GM18907 (cell line): ENCODE measurements around the gene NXN.
"Not testable (repeated sequence)": the region's sequence is repeated elsewhere in the genome, so short reads cannot be mapped to it uniquely, and the experiment has no call there.

Experiments
- ATAC-seq: cut with Tn5 transposase; IDR thresholded peaks from one replicate; pipeline ENCODE4 v1.9.1; 2021; ENCODE audit warnings: mild to moderate bottlenecking, moderate library complexity; ENCODE audit not compliant: unreplicated experiment

NXN gene

DNA sequence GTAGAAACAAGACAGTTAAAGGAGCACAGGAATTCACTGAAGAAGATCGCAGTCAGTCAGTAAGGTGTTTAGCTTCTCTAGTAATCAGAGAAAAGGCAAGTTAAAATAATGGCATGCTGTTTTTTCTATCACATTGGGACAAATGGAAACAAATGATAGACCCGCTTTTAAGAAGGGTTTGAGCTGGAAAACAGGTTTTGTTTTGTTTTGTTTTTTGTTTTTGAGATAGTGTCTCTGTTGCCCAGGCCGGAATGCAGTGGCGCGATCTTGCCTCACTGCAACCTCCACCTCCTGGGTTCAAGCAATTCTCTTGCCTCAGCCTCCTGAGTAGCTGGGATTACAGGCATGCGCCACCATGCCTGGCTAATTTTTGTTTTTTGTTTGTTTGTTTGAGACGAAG is 193.7 kb downstream of the NXN start:
- not testable (repeated sequence) for ATAC-seq

DNA sequence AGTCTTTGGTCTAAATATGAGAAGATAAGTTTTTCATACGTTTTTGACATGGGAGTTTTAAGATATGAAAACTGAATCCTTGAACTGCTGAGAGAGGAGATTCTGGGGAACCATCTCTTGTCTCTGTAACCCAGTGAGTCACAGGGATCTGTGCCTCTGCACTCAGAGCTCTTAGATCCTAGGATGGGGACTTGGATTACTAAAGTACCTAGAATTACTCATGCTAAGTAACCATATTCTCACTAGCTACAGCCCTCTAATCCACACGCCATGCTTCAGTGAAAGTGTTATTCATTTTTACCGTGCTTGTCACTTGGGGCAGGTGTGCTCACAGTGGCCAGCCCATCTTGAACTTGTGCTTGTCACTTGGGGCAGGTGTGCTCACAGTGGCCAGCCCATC is 195.4 kb downstream of the NXN start:
- ATAC-seq: no peak

DNA sequence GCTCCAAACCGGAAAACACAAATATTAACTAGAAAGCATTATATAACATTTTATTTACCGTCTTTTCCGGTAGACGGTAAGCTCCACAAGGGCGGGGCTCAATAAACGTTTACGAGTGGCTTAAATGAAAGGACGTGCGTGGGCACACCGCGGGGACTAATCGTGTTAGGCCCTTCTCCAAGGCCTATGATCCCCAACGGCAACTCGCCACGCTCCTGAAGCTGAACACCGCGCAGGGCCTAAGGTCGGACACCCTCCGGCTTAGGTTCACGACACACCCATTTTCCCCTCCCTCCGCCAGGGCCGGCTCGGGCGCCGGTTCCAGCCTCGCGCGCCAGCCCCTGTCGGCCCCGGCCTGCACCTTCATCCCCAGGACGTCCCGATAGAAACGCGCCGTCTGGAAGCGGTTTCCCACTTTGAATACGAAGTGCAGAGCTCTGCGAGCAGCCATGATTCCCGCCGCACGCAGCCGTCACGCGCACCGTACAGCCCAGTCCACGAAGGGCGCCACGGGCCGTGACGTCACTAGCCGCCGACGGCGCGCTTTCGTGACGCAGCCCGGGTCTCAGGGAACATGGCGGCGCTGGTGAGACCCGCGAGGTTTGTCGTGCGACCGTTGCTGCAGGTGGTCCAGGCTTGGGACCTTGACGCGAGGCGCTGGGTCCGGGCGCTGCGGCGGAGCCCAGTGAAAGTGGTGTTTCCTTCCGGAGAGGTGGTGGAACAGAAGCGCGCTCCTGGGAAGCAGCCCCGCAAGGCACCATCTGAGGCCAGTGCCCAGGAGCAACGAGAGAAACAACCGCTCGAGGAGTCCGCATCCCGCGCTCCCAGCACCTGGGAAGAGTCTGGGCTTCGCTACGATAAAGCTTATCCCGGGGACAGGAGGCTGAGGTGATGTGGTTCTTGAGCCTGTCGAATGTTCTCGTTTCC is 197.5 kb downstream of the NXN start, which contains the start of the genes GLOD4 and MRM3:
Gene GLOD4 (minus strand): TSS at position 476 of the 927 bp plus-strand sequence. CDS start 25 bp downstream, at position 451.
Gene MRM3 (plus strand): TSS at position 549 of the 927 bp plus-strand sequence. CDS start 26 bp downstream, at position 575.
- peak; percentile 84 for ATAC-seq

DNA sequence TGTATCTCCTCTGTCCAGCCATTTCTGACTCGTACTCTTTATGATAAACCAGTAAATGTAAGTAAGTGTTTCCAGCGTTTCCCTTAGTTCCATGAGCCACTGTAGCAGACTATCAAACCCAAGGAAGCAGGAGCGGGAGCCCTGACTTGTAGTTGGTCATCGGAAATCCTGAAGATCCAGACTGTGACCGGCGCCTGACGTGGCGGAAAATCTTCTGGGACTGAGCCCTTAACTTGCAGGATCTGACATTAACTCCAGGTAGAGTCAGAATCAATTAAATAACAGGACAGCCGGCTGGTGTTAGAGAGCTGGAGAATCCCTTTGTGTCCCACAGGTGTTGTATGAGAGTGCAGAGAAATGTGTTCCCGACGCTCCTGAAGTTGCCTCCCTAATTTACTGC is 201.5 kb downstream of the NXN start:
- ATAC-seq: no peak

DNA sequence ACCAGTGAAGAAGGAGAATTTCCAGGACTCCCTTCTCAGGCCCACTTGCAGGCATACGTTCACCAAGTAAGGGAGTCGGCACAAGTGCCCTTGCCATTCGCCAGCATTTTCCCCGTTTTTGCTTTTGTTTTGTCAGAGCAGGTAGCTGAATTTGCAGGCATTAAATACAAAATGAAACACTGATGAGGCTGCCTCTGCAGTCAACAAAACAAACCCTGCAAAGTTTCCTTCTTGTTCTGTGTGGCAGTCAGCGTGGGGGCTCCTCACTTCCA is 205.3 kb downstream of the NXN start:
- ATAC-seq: no peak

DNA sequence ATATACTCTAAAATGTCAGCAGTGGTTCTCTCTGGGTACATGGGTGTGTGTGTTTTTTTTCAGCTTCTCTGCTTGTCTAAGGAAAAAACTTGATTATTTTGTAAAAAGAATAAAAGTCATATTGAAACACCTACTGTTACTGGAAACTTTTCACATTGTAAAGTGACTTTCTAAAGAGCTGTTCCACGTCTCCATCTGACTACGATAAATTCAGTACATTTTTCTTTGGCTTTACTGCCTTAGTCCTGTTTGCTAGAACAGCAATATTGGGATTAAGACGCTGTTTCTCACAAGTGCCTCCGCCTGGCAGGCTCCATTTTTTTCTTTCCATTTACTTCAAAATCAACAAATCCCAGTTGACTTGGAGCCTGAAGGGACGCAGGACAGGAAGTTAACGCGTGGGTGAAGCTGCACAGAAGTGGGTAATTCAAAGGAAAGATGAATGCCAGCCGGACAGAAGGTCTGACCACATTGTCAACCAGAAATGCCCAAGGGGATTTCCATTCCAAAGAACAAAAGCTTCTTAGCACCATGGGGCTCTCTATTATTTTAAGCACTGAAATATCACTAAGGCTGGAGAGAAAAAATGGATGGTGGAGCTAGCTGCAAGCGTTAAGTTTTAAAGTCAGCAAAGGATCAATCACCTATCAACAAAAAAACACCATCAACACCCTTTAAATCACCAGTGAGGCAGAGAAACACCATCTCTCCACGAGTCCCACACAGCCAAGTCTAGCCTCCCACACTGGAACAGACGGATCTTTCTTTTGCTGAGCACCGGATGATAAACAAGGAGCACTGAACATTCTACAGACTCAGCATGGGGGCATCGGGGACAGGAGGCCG is 205.9 kb downstream of the NXN start:
- no peak for ATAC-seq

DNA sequence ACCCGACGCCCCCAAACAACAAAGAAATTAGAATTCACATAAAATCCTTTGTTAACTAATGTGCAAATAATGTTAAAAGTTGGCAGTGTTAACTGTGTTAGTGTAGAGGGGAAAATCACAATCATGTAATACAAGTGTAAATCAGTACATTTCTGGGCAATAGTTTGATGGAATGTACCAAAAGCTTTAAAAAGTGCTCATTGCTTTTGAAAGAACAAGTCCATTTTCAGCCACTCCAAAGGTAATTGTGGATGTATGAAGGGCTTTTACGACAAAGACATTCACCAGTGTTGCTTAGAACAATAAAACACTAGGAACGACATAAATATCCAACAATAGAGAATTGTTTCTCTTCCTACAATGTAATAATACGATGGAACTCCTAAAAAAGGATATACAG is 206.6 kb downstream of the NXN start:
- no peak for ATAC-seq

DNA sequence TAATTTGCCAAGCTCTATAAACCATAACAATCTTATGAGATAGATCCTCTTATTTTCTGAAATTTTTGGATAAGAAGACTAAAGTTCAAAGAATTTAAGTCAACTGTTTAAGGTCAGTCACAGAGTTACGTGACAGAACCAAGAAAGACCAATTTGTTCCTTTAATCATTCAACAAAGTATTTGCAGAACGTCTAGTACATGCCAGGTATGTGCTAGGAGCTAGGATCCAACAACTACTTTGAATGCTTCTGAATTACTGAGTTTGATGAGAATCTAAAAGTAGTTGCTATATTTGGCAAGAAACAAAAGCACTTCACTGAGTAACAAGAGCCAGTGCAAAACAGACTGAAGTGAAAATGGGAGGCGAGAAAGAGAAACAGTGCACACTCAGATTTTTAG is 212.5 kb downstream of the NXN start:
- ATAC-seq: no peak

DNA sequence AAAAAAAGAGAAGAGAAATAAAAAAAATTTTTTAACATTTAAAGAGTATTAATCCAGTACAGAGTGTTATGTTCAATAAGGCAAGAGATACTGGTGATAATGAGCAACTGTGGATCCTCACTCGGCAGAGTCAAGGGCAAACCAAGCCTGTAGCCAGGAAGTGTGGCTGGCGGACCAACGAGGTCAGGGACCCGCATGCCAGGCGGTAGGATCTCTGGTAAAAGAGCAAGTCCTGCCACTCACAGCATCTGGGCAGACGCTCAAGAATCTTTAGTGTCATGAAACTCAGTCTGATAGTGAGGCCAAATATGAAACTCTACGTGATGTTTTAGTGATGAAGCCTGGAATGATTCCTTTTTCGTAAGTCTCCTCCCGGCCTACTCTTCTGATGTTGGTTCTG is 219.2 kb downstream of the NXN start:
- no peak for ATAC-seq

DNA sequence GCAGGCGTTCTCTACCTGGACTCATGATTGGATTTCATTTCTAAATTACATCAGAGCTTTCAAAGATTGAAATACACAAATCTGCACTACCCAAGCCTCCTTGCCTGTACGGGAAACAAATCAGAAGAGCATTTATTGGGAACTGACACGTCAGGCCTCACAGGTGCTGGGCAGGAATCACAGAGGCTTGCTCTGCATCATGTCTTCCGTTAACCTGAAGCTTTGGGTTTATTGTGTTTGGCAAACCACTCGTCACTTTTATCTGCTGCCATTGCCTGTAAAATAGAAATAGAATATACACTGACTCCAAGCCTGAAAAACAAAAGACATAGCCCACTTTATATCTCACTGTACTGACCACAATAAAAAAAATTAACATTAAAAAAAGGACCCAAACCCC is 219.6 kb downstream of the NXN start:
- ATAC-seq: no peak

DNA sequence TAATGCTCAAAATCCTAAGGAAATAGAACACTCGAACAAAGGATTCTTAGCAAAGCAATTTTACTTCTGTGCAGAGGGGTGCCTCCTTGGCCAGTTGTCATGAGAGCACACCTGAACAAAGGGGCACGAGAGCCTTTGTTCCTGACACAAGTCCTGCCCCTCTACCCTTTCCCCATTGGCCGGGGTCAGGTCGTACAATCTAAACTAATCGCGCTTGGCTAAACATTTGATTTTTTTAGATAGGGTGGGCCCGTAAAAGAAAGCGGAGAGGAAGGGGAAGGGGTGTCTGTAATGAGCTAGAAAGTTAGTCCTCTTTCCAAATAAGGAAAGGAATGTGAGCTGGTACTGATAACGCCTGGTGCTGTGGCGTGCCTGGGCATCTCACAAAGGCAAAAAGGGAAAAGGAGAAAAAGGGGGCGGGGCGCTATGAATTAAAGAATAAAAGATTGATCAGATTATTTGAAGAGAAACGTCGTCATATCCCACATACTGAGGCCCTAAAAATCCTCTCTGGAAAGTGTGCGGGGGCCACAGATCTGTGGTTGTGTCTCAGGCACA is 223.5 kb downstream of the NXN start:
- ATAC-seq: not testable (repeated sequence)

DNA sequence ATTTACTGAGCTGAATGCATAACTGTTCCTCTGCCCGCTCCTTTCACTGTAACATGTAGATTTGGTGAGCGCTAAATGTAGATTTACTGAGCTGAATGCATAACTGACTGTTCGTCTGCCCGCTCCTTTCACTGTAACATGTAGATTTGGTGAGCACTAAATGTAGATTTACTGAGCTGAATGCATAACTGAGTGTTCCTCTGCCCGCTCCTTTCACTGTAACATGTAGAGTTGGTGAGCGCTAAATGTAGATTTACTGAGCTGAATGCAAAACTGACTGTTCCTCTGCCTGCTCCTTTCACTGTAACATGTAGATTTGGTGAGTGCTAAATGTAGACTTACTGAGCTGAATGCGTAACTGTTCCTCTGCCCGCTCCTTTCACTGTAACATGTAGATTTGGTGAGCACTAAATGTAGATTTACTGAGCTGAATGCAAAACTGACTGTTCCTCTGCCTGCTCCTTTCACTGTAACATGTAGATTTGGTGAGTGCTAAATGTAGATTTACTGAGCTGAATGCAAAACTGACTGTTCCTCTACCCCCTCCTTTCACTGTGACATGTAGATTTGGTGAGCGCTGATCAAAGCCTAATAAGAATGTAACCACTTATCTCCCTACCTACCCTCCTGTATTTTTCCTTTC is 224.1 kb downstream of the NXN start:
- not testable (repeated sequence) for ATAC-seq

DNA sequence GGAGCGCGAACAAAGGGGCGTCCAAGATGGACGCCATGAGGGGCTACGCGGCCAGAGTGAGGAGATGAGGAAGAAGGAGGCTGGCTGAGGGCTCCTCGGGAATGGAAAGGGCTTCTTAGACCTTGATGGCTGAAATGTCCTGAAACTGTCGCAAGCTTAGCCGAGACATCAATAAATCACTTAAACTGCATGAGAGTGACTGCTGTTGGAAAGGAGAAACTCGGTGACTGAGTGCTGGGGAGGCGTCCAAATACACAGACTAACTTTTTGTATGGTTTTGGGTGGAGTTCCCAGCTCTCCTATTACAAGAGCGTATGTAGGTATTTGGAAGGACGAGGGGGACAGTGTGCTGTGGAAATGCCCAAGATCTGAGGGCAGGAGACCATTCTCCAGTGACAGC is 226.2 kb downstream of the NXN start:
- no peak for ATAC-seq

DNA sequence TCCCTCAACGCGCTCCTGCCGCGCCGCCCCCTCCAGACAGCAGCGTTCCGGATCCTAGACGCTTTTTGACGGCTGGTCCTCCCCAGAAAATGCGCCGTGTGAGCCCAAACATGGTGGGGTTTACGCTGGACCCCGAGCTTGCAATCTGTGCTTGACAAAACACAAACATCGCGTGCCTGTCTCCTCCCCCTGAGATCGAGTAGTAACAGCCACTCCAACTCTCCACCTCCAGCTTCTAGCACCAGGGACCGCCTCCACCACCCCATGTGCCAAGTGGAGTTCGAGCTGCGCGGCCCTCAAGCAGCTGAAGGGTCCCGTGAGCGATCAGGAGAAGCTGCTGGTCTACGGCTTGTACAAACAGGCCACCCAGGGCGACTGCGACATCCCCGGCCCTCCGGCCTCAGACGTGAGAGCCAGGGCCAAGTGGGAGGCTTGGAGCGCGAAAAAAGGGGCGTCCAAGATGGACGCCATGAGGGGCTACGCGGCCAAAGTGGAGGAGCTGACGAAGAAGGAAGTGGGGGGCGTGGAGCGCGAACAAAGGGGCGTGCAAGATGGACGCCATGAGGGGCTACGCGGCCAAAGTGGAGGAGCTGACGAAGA is 226.9 kb downstream of the NXN start:
- no peak for ATAC-seq

DNA sequence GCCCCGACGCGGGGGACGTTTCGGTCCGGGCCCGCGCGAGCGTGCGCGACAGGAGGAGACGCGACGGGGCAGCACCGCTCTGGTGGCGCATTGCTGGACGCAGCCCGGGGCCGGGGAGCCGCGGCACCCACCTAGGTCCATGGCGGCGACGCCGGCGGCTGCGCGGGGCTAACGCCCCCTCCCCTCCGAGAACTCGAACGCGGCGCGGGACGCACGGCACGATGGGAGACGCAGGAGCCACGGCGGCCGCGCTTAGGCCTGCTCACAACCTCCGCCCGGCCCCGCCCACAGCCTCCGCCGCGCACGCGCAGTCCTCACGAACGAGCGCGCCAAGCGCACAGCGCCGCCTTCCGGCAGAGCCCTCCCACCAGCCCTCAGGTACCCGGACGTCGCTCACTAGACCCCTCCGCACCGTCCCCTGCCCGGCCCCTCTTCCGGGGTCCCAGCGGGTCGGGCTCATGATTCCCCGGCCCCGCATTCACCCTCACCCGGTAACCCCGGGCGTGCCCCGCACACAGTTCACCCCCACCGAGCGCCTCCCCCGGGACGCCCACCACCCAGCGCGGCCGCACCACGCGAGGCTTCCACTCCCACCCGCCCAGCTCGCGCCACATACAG is 227.5 kb downstream of the NXN start, which contains the start of gene GEMIN4:
Gene GEMIN4 (minus strand): TSS at position 263 of the 618 bp plus-strand sequence. CDS start 122 bp downstream, at position 141.
- ATAC-seq: peak; percentile 85

DNA sequence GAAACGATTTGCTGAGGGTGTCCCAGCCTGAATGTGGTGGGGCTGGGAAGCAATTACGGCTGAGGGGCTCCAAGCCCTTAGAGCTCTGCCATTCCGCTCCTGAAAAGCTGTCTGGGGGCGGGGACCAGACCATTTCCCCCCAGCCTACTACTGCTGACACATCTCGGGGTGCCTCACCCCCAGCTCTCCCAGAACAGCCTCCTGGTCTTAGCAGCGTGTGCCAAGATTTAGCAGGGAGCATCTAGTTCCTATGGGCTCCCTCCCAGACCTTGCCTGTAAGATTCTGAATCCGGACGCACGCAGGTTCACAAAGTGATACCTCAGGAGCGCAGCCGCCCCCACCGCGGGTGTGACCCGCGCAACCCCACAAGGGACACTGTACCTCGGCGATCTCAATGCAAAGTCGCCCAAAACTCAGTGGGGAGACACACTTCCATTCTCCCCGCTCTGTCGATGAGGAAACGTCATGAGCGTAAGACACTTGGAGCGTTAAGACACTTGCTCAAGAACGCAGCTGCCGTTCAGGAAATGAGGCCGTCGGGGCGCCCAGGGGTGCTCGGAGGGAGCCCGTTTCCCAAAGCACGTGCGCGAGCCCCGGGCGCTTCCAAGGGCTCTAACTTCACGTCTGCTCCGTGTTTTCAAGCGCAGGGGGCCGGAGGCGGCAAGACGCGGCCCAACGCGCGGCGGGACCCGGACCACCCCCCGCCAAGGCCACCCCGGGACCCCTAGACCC is 228.1 kb downstream of the NXN start:
- peak; percentile 40 for ATAC-seq

DNA sequence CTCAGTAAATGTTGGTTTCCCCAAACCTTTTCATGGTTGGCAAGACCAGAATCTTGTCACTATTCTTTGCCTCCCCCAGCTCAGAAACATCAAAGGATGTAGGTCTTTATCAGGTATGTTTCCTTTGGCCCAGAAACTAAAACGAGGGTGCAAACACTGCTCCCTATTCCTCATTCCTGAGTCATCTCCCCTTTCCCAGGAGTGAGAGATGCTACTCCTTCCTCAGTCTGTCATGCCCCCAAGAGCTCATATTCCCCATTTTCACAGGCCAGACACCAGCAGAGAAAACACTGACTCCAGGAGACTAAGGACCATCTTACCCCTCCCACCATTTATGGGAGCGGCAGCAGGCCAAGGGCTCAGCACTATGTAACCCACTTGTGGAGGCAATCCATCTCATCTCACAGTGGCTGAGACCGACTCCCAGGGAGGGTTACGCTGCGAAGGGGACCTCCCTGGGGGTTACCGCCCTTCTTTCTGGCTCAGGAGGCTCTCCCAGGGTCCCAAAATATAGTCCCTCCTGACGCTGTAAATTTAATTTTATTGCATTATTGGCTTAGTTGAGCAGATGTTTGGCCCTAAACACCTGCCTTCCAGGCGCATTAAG is 229.0 kb downstream of the NXN start:
- no peak for ATAC-seq

DNA sequence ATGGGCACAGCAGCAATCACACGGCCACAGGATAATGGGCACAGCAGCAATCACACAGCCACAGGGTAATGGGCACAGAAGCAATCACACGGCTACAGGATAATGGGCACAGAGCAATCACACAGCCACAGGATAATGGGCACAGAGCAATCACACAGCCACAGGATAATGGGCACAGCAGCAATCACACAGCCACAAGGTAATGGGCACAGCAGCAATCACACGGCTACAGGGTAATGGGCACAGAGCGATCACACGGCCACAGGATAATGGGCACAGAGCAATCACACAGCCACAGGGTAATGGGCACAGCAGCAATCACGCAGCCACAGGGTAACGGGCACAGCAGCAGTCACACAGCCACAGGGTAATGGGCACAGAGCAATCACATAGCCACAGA is 230.2 kb downstream of the NXN start:
- not testable (repeated sequence) for ATAC-seq
